Type B pancreatic cell (in vitro differentiated cells): ENCODE measurements around the gene TBC1D19. TPM values are rescaled to one million over a fixed set of nuclear protein-coding genes. Genes with fewer than 3 reads are reported as not detected.
"Not testable (repeated sequence)": the region's sequence is repeated elsewhere in the genome, so short reads cannot be mapped to it uniquely, and the experiment has no call there.

Source experiments
- DNase-seq: peaks from one replicate; pipeline ENCODE4 v3.0.0; 2021; ENCODE audit warnings: mixed read lengths; ENCODE audit not compliant: unreplicated experiment; ENCODE audit errors: extremely low spot score
- H3K27ac Mint-ChIP-seq: 2 replicates; pipeline ENCODE4 v1.8.0; 2021; ENCODE audit warnings: mild to moderate bottlenecking, mixed read lengths
- H3K27me3 Mint-ChIP-seq: 2 replicates; pipeline ENCODE4 v1.8.0; 2021; ENCODE audit warnings: mixed read lengths
- H3K36me3 Mint-ChIP-seq: 2 replicates; pipeline ENCODE4 v1.8.0; 2021; ENCODE audit warnings: mixed read lengths
- H3K4me1 Mint-ChIP-seq: one replicate; pipeline ENCODE4 v1.8.0; 2021; ENCODE audit warnings: mixed read lengths; ENCODE audit not compliant: unreplicated experiment
- H3K4me3 Mint-ChIP-seq: 2 replicates; pipeline ENCODE4 v1.8.0; 2021; ENCODE audit warnings: mild to moderate bottlenecking, mixed read lengths
- H3K9me3 Mint-ChIP-seq: 2 replicates; pipeline ENCODE4 v1.8.0; 2021; ENCODE audit warnings: mixed read lengths
- CTCF ChIP-seq: fragments of 200-600 bp; sonication (generic); conservative IDR thresholded peaks from 2 replicates; pipeline ENCODE4 v1.5.0; 2021; ENCODE audit warnings: antibody characterized with exemption, mild to moderate bottlenecking
- total RNA-seq: library from RNA; stranded (reverse); gene quantifications from 2 replicates; pipeline ENCODE4 v1.2.1, GENCODE V29; 2021; ENCODE audit warnings: low replicate concordance

The TBC1D19 gene
- total RNA-seq, 1 donor from 2014 or later = 11.8 TPM

- DNase-seq = no peak
- H3K27me3 Mint-ChIP-seq = no peaks in the 10 kb centered on the region
- peaks cover 25% of the 10 kb centered on the region for H3K36me3 Mint-ChIP-seq
- H3K9me3 Mint-ChIP-seq = peaks cover 8% of the 10 kb centered on the region
- no peaks in the 10 kb centered on the region for H3K4me1 Mint-ChIP-seq
- H3K27ac Mint-ChIP-seq = no peak overlapping the region
- no peak for TF ChIP-seq CTCF
- H3K4me3 Mint-ChIP-seq = no peak overlapping the region
Observed at GRCh38 chr4:26687728-26688127, 103.8 kb downstream of the TBC1D19 start.

GRCh38 chr4:26690506-26690905 is 106.6 kb downstream of the TBC1D19 start:
- Mint-ChIP-seq H3K4me3 (no peak overlapping the region), H3K36me3 (peaks cover 32% of the 10 kb centered on the region), H3K27ac (no peak overlapping the region), H3K27me3 (no peaks in the 10 kb centered on the region), H3K4me1 (no peaks in the 10 kb centered on the region), H3K9me3 (peaks cover 9% of the 10 kb centered on the region)
- DNase-seq = no peak
- no peak for TF ChIP-seq CTCF

GRCh38 chr4:26692014-26692726 is 108.3 kb downstream of the TBC1D19 start:
- no peak overlapping the region for H3K27ac Mint-ChIP-seq
- H3K27me3 Mint-ChIP-seq = no peaks in the 10 kb centered on the region
- no peak for TF ChIP-seq CTCF
- no peaks in the 10 kb centered on the region for H3K4me1 Mint-ChIP-seq
- peaks cover 32% of the 10 kb centered on the region for H3K36me3 Mint-ChIP-seq
- DNase-seq = no peak
- no peak overlapping the region for H3K4me3 Mint-ChIP-seq
- H3K9me3 Mint-ChIP-seq = peaks cover 23% of the 10 kb centered on the region

GRCh38 chr4:26694131-26694530 is 110.2 kb downstream of the TBC1D19 start:
- H3K9me3 Mint-ChIP-seq = peaks cover 28% of the 10 kb centered on the region
- not testable (repeated sequence) for H3K27ac Mint-ChIP-seq, H3K27me3 Mint-ChIP-seq, DNase-seq, H3K4me3 Mint-ChIP-seq, H3K4me1 Mint-ChIP-seq
- peaks cover 28% of the 10 kb centered on the region for H3K36me3 Mint-ChIP-seq

- no peak for DNase-seq
- Mint-ChIP-seq H3K36me3 (peaks cover 3% of the 10 kb centered on the region), H3K27ac (no peak overlapping the region), H3K4me3 (no peak overlapping the region), H3K27me3 (no peaks in the 10 kb centered on the region), H3K9me3 (peaks cover 19% of the 10 kb centered on the region), H3K4me1 (no peaks in the 10 kb centered on the region)
- TF ChIP-seq CTCF = no peak
Observed at GRCh38 chr4:26700110-26700509, 116.2 kb downstream of the TBC1D19 start.

GRCh38 chr4:26701095-26701494 is 117.2 kb downstream of the TBC1D19 start:
- Mint-ChIP-seq H3K36me3 (no peaks in the 10 kb centered on the region), H3K27me3 (no peaks in the 10 kb centered on the region), H3K27ac (no peak overlapping the region), H3K4me3 (no peak overlapping the region), H3K4me1 (no peaks in the 10 kb centered on the region), H3K9me3 (peaks cover 14% of the 10 kb centered on the region)
- no peak for DNase-seq
- TF ChIP-seq CTCF = no peak
